NCI-H69 (cell line): Measurements from ENCODE around the gene FAM193A.
"Not testable (repeated sequence)": the region's sequence is repeated elsewhere in the genome, so short reads cannot be mapped to it uniquely, and the experiment has no call there.

Source experiments
- DNase-seq: peaks from one replicate; lab custom pipeline; 2025; lab: John Stamatoyannopoulos, UW

Gene FAM193A

GRCh38 chr4:2514944-2515343, 21.5 kb upstream of the FAM193A start:
- DNase-seq, result not testable (repeated sequence)

- peak; percentile 2 for DNase-seq
Observed at GRCh38 chr4:2515830-2516550, 20.5 kb upstream of the FAM193A start.

- no peak for DNase-seq
Observed at GRCh38 chr4:2516635-2517034, 19.8 kb upstream of the FAM193A start.

GRCh38 chr4:2526559-2526958, 9.9 kb upstream of the FAM193A start:
- no peak for DNase-seq

- no peak for DNase-seq
Observed at GRCh38 chr4:2534904-2535375, 1.5 kb upstream of the FAM193A start.

- DNase-seq, result peak; percentile 29
Observed at GRCh38 chr4:2535376-2536192, 863 bp upstream of the FAM193A start.

GRCh38 chr4:2537011-2537830, 774 bp downstream of the FAM193A start:
- DNase-seq, result peak; percentile 68

GRCh38 chr4:2543580-2544191, 7.2 kb downstream of the FAM193A start:
- DNase-seq, result not testable (repeated sequence)

GRCh38 chr4:2545321-2546013, 9.0 kb downstream of the FAM193A start:
- no peak for DNase-seq

GRCh38 chr4:2546286-2546823, 9.9 kb downstream of the FAM193A start:
- DNase-seq, result no peak

GRCh38 chr4:2546961-2547691, 10.7 kb downstream of the FAM193A start:
- DNase-seq, result not testable (repeated sequence)

GRCh38 chr4:2551118-2551517, 14.7 kb downstream of the FAM193A start:
- DNase-seq, result no peak

GRCh38 chr4:2552806-2553205, 16.4 kb downstream of the FAM193A start:
- no peak for DNase-seq

GRCh38 chr4:2558301-2558700, 21.9 kb downstream of the FAM193A start:
- DNase-seq, result no peak

- no peak for DNase-seq
Observed at GRCh38 chr4:2560167-2560566, 23.7 kb downstream of the FAM193A start.

GRCh38 chr4:2565533-2565932, 29.1 kb downstream of the FAM193A start:
- no peak for DNase-seq

GRCh38 chr4:2570036-2570435, 33.6 kb downstream of the FAM193A start:
- no peak for DNase-seq

GRCh38 chr4:2570551-2571222, 34.2 kb downstream of the FAM193A start:
- no peak for DNase-seq

GRCh38 chr4:2572076-2572475, 35.6 kb downstream of the FAM193A start:
- DNase-seq, result no peak

- DNase-seq, result no peak
Observed at GRCh38 chr4:2572866-2573265, 36.4 kb downstream of the FAM193A start.
